Smooth muscle cell (in vitro differentiated cells): ENCODE measurements around the gene P2RY1. TPM values are rescaled to one million over a fixed set of nuclear protein-coding genes. Genes with fewer than 3 reads are reported as not detected.

Experiments used
- DNase-seq: peaks from one replicate; lab custom pipeline; 2025; ENCODE audit not compliant: unreplicated experiment; lab: John Stamatoyannopoulos, UW
- H2AFZ ChIP-seq: fragments of 200-600 bp; sonication (generic); 2 replicates; pipeline ENCODE4 v1.6.0; 2016; ENCODE audit warnings: antibody characterized with exemption, low read depth, mild to moderate bottlenecking
- H3F3A ChIP-seq: fragments of 200-600 bp; sonication (generic); 2 replicates; pipeline ENCODE4 v1.6.0; 2017; ENCODE audit warnings: antibody characterized with exemption, low read depth
- H3K27ac ChIP-seq: fragments of 200-600 bp; sonication (generic); 2 replicates; pipeline ENCODE4 v1.5.1; 2016; ENCODE audit warnings: low read depth, mild to moderate bottlenecking
- H3K27me3 ChIP-seq: fragments of 200-600 bp; sonication (generic); 2 replicates; pipeline ENCODE4 v1.6.1; 2016; ENCODE audit warnings: low read depth, mild to moderate bottlenecking
- H3K36me3 ChIP-seq: fragments of 200-600 bp; sonication (generic); 2 replicates; pipeline ENCODE4 v1.5.1; 2016; ENCODE audit warnings: low read depth
- H3K4me1 ChIP-seq: fragments of 200-600 bp; sonication (generic); 2 replicates; pipeline ENCODE4 v1.5.1; 2016; ENCODE audit warnings: low read depth
- H3K4me2 ChIP-seq: fragments of 200-600 bp; sonication (generic); 2 replicates; pipeline ENCODE4 v1.6.0; 2016; ENCODE audit warnings: mild to moderate bottlenecking
- H3K4me3 ChIP-seq: fragments of 200-600 bp; sonication (generic); 2 replicates; pipeline ENCODE4 v1.5.1; 2016; ENCODE audit warnings: mild to moderate bottlenecking
- H3K79me2 ChIP-seq: fragments of 200-600 bp; sonication (generic); 2 replicates; pipeline ENCODE4 v1.6.0; 2016; ENCODE audit warnings: low read depth, mild to moderate bottlenecking
- H3K9ac ChIP-seq: fragments of 200-600 bp; sonication (generic); 2 replicates; pipeline ENCODE4 v1.6.0; 2016; ENCODE audit warnings: low read depth
- H3K9me3 ChIP-seq: fragments of 200-600 bp; sonication (generic); replicated peaks from 2 replicates; pipeline ENCODE4 v1.5.1; 2016; ENCODE audit warnings: low read depth
- H4K20me1 ChIP-seq: fragments of 200-600 bp; sonication (generic); 2 replicates; pipeline ENCODE4 v1.6.0; 2016; ENCODE audit warnings: low read depth
- WGBS: methylation state at CpG from one replicate; pipeline ENCODE4 v1.1.7; 2016; ENCODE audit warnings: low lambda C conversion rate; 5-methylcytosine and 5-hydroxymethylcytosine counted together
- polyA plus RNA-seq: library from polyadenylated mRNA; unstranded; fragments of >200 nt; fragmentation: Nextera tagmentation; extraction: Ambion mirVana; gene quantifications from 2 replicates; pipeline ENCODE4 v1.2.1, GENCODE V29; 2016
- total RNA-seq: library from RNA; depleted of rRNA; stranded (reverse); fragments of >200 nt; gene quantifications from 2 replicates; pipeline ENCODE4 v1.2.3, GENCODE V29; 2014
- TF ChIP-seq, protein P1 (sequence below): fragments of 200-600 bp; sonication (generic); IDR thresholded peaks from 2 replicates; pipeline ENCODE4 v1.5.1; 2017; ENCODE audit warnings: borderline replicate concordance, mild to moderate bottlenecking, antibody characterized with exemption; ENCODE audit not compliant: insufficient read depth, poor library complexity, severe bottlenecking

Gene P2RY1
- total and polyA plus RNA-seq, 2 experiments from 2014 or later, result 3.9 to 7.9 TPM

DNA sequence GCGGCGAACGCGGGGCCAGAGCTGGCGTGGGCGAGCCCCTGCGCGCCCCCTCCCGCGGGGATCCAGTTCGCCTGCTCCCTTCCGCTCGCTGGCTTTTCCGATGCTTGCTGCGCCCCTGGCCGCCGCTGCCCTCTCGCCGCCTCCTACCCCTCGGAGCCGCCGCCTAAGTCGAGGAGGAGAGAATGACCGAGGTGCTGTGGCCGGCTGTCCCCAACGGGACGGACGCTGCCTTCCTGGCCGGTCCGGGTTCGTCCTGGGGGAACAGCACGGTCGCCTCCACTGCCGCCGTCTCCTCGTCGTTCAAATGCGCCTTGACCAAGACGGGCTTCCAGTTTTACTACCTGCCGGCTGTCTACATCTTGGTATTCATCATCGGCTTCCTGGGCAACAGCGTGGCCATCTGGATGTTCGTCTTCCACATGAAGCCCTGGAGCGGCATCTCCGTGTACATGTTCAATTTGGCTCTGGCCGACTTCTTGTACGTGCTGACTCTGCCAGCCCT lies 721 bp downstream of the P2RY1 start:
- H3K9me3 ChIP-seq, result no peaks in the 10 kb centered on the region
- H2AFZ ChIP-seq, result peak overlapping the region; percentile 98
- no peak for DNase-seq
- H3K4me2 ChIP-seq, result peak overlapping the region; percentile 96
- H3K27ac ChIP-seq, result no peak overlapping the region
- TF ChIP-seq, protein P1, sequence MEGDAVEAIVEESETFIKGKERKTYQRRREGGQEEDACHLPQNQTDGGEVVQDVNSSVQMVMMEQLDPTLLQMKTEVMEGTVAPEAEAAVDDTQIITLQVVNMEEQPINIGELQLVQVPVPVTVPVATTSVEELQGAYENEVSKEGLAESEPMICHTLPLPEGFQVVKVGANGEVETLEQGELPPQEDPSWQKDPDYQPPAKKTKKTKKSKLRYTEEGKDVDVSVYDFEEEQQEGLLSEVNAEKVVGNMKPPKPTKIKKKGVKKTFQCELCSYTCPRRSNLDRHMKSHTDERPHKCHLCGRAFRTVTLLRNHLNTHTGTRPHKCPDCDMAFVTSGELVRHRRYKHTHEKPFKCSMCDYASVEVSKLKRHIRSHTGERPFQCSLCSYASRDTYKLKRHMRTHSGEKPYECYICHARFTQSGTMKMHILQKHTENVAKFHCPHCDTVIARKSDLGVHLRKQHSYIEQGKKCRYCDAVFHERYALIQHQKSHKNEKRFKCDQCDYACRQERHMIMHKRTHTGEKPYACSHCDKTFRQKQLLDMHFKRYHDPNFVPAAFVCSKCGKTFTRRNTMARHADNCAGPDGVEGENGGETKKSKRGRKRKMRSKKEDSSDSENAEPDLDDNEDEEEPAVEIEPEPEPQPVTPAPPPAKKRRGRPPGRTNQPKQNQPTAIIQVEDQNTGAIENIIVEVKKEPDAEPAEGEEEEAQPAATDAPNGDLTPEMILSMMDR, result no peak
- no peaks in the 10 kb centered on the region for H3K36me3 ChIP-seq
- peaks cover 4% of the 10 kb centered on the region for H3K4me1 ChIP-seq
- no peaks in the 10 kb centered on the region for H4K20me1 ChIP-seq
- no peaks in the 10 kb centered on the region for H3K27me3 ChIP-seq
- WGBS, result 4% methylated on average over 32 of the region's 47 CpGs
- peak overlapping the region; percentile 86 for H3K4me3 ChIP-seq
- peaks cover 57% of the 10 kb centered on the region for H3K79me2 ChIP-seq
- no peaks in the 10 kb centered on the region for H3F3A ChIP-seq
- peak overlapping the region; percentile 4 for H3K9ac ChIP-seq

GRCh38 chr3:152836269-152836668 lies 1.3 kb downstream of the P2RY1 start:
- H2AFZ ChIP-seq, result peak overlapping the region; percentile 98
- peaks cover 57% of the 10 kb centered on the region for H3K79me2 ChIP-seq
- no peak overlapping the region for H3K27ac ChIP-seq
- H3K4me1 ChIP-seq, result peaks cover 4% of the 10 kb centered on the region
- H3K4me2 ChIP-seq, result peak overlapping the region; percentile 96
- TF ChIP-seq, protein P1, result no peak
- DNase-seq, result no peak
- peak overlapping the region; percentile 6 for H3K9ac ChIP-seq
- no peaks in the 10 kb centered on the region for H3K27me3 ChIP-seq
- H3K9me3 ChIP-seq, result no peaks in the 10 kb centered on the region
- no peaks in the 10 kb centered on the region for H3K36me3 ChIP-seq
- H3K4me3 ChIP-seq, result peak overlapping the region; percentile 86
- no peaks in the 10 kb centered on the region for H4K20me1 ChIP-seq
- H3F3A ChIP-seq, result no peaks in the 10 kb centered on the region
- 44% methylated on average over 14 of the region's 14 CpGs for WGBS

GRCh38 chr3:152839511-152839910 lies 4.6 kb downstream of the P2RY1 start:
- no peaks in the 10 kb centered on the region for H3K9me3 ChIP-seq
- no peaks in the 10 kb centered on the region for H3K4me1 ChIP-seq
- H2AFZ ChIP-seq, result no peak overlapping the region
- H3K36me3 ChIP-seq, result no peaks in the 10 kb centered on the region
- no peaks in the 10 kb centered on the region for H4K20me1 ChIP-seq
- no peaks in the 10 kb centered on the region for H3F3A ChIP-seq
- H3K4me2 ChIP-seq, result peak overlapping the region; percentile 96
- DNase-seq, result no peak
- TF ChIP-seq, protein P1, result no peak
- H3K4me3 ChIP-seq, result peak overlapping the region; percentile 86
- WGBS, result 38% methylated on average over 1 of the region's 1 CpG
- H3K27me3 ChIP-seq, result no peaks in the 10 kb centered on the region
- H3K79me2 ChIP-seq, result peaks cover 57% of the 10 kb centered on the region
- H3K9ac ChIP-seq, result no peak overlapping the region
- H3K27ac ChIP-seq, result no peak overlapping the region

GRCh38 chr3:152841131-152841530 lies 6.2 kb downstream of the P2RY1 start:
- H3K27me3 ChIP-seq, result no peaks in the 10 kb centered on the region
- no peaks in the 10 kb centered on the region for H3F3A ChIP-seq
- no peaks in the 10 kb centered on the region for H3K36me3 ChIP-seq
- no peaks in the 10 kb centered on the region for H4K20me1 ChIP-seq
- TF ChIP-seq, protein P1, result no peak
- no peak overlapping the region for H2AFZ ChIP-seq
- no peak for DNase-seq
- H3K4me2 ChIP-seq, result peak overlapping the region; percentile 96
- H3K27ac ChIP-seq, result no peak overlapping the region
- H3K4me1 ChIP-seq, result no peaks in the 10 kb centered on the region
- WGBS, result 24% methylated on average over 1 of the region's 1 CpG
- no peak overlapping the region for H3K9ac ChIP-seq
- H3K4me3 ChIP-seq, result no peak overlapping the region
- H3K9me3 ChIP-seq, result no peaks in the 10 kb centered on the region
- peaks cover 46% of the 10 kb centered on the region for H3K79me2 ChIP-seq
